ENCODE measurements around the gene NODAL. TPM values are rescaled to one million over a fixed set of nuclear protein-coding genes. Genes with fewer than 3 reads are reported as not detected.
"Not testable (repeated sequence)": the region's sequence is repeated elsewhere in the genome, so short reads cannot be mapped to it uniquely, and the experiment has no call there.

NODAL gene
- not detected for total RNA-seq
- long read RNA-seq, result 0 reads

GRCh38 chr10:70441161-70441894 is at the start of gene NODAL:
TSS of gene NODAL (minus strand) at chr10:70441681. CDS start at chr10:70441667, 14 bp downstream.
- no peaks in the 10 kb centered on the region for H3K36me3 ChIP-seq
- H3K4me1 ChIP-seq, result peaks cover 23% of the 10 kb centered on the region
- ATAC-seq (peak; percentile 28), DNase-seq (peak; percentile 55)
- H3K4me3 ChIP-seq, result peak within 1 kb of the TSS; percentile 23
- no peaks in the 10 kb centered on the region for H3K9me3 ChIP-seq
- H3K27ac ChIP-seq, result no peak within 1 kb of the TSS
- no peak for TF ChIP-seq CTCF (IDR thresholded peaks at IDR 0.05)
- intact Hi-C loops (cut with DNase I), result no loop called here
- H3K27me3 ChIP-seq, result peaks cover 40% of the 10 kb centered on the region

- Histone ChIP-seq H3K36me3 (peaks cover 9% of the 10 kb centered on the region), H3K4me1 (peaks cover 43% of the 10 kb centered on the region), H3K9me3 (no peaks in the 10 kb centered on the region), H3K27ac (no peak overlapping the region), H3K4me3 (no peak overlapping the region), H3K27me3 (no peaks in the 10 kb centered on the region)
- ATAC-seq (no peak), DNase-seq (no peak)
- TF ChIP-seq CTCF (IDR thresholded peaks at IDR 0.05), result no peak
- intact Hi-C loops (cut with DNase I), result no loop called here
Observed at GRCh38 chr10:70490142-70490541, 48.7 kb upstream of the NODAL start.

- intact Hi-C loops (cut with DNase I), result no loop called here
- Histone ChIP-seq H3K27me3 (no peaks in the 10 kb centered on the region), H3K9me3 (no peaks in the 10 kb centered on the region), H3K4me3 (no peak overlapping the region), H3K36me3 (peaks cover 10% of the 10 kb centered on the region), H3K4me1 (peaks cover 33% of the 10 kb centered on the region), H3K27ac (no peak overlapping the region)
- ATAC-seq (no peak), DNase-seq (no peak)
- no peak for TF ChIP-seq CTCF (IDR thresholded peaks at IDR 0.05)
Observed at GRCh38 chr10:70487824-70488223, 46.3 kb upstream of the NODAL start.

GRCh38 chr10:70483872-70484271 is 42.4 kb upstream of the NODAL start:
- H3K9me3 ChIP-seq; ATAC-seq; DNase-seq; H3K36me3 ChIP-seq; H3K4me3 ChIP-seq; H3K27me3 ChIP-seq; intact Hi-C loops (cut with DNase I): not testable (repeated sequence)
- Histone ChIP-seq H3K4me1 (peaks cover 41% of the 10 kb centered on the region), H3K27ac (peak overlapping the region; percentile 42)

GRCh38 chr10:70482982-70483760 is 41.7 kb upstream of the NODAL start:
- TF ChIP-seq CTCF (IDR thresholded peaks at IDR 0.05), result no peak
- H3K27me3 ChIP-seq, result no peaks in the 10 kb centered on the region
- H3K4me1 ChIP-seq, result peaks cover 41% of the 10 kb centered on the region
- ATAC-seq (no peak), DNase-seq (no peak)
- H3K9me3 ChIP-seq, result no peaks in the 10 kb centered on the region
- H3K27ac ChIP-seq, result peak overlapping the region; percentile 42
- peaks cover 10% of the 10 kb centered on the region for H3K36me3 ChIP-seq
- H3K4me3 ChIP-seq, result no peak overlapping the region
- intact Hi-C loops (cut with DNase I), result no loop called here

All from upper lobe of right lung (tissue), 1 donor.